Raji (cell line): ENCODE data around the gene CAMK2D.
A peak's percentile ranks its signal among the peaks of the same experiment; 100 is the strongest.

Experiments
- POLR2A ChIP-seq: IDR thresholded peaks from 2 replicates; pipeline ENCODE4 v1.6.1; 2011; ENCODE audit warnings: low read depth, low read length, control low read depth; ENCODE audit not compliant: insufficient read depth

The CAMK2D gene

GRCh38 chr4:113565702-113566012 is 195.9 kb downstream of the CAMK2D start:
- TF ChIP-seq POLR2A = no peak

- TF ChIP-seq POLR2A = no peak
Observed at GRCh38 chr4:113564493-113564892, 197.0 kb downstream of the CAMK2D start.

- no peak for TF ChIP-seq POLR2A
Observed at GRCh38 chr4:113563691-113564378, 197.7 kb downstream of the CAMK2D start.

- TF ChIP-seq POLR2A = no peak
Observed at GRCh38 chr4:113561758-113562157, 199.8 kb downstream of the CAMK2D start.

GRCh38 chr4:113561092-113561491 is 200.4 kb downstream of the CAMK2D start:
- no peak for TF ChIP-seq POLR2A

GRCh38 chr4:113560579-113560978 is 201.0 kb downstream of the CAMK2D start:
- TF ChIP-seq POLR2A = no peak

GRCh38 chr4:113559947-113560346 is 201.6 kb downstream of the CAMK2D start:
- TF ChIP-seq POLR2A = no peak

- TF ChIP-seq POLR2A = no peak
Observed at GRCh38 chr4:113556382-113557134, 205.0 kb downstream of the CAMK2D start.

- no peak for TF ChIP-seq POLR2A
Observed at GRCh38 chr4:113555868-113556267, 205.7 kb downstream of the CAMK2D start.

GRCh38 chr4:113553082-113553481 is 208.5 kb downstream of the CAMK2D start:
- no peak for TF ChIP-seq POLR2A

GRCh38 chr4:113550510-113550909 is 211.0 kb downstream of the CAMK2D start:
- TF ChIP-seq POLR2A = no peak

GRCh38 chr4:113548303-113548702 is 213.2 kb downstream of the CAMK2D start:
- TF ChIP-seq POLR2A = no peak

GRCh38 chr4:113547487-113548042 is 214.0 kb downstream of the CAMK2D start:
- 0 out of 2 replicates have a peak, but pooled peaks have one; percentile 22 for TF ChIP-seq POLR2A

GRCh38 chr4:113541933-113542332 is 219.6 kb downstream of the CAMK2D start:
- no peak for TF ChIP-seq POLR2A

- no peak for TF ChIP-seq POLR2A
Observed at GRCh38 chr4:113540859-113541258, 220.7 kb downstream of the CAMK2D start.

- no peak for TF ChIP-seq POLR2A
Observed at GRCh38 chr4:113539408-113539807, 222.1 kb downstream of the CAMK2D start.

GRCh38 chr4:113537628-113538027 is 223.9 kb downstream of the CAMK2D start:
- TF ChIP-seq POLR2A = no peak

GRCh38 chr4:113537203-113537602 is 224.3 kb downstream of the CAMK2D start:
- no peak for TF ChIP-seq POLR2A
